K562 (cell line): Measurements from ENCODE around the gene CMIP. TPM values are rescaled to one million over a fixed set of nuclear protein-coding genes. Genes with fewer than 3 reads are reported as not detected.

Experiments used
- BCL6 ChIP-seq: fragments of 250-450 bp; sonication (Bioruptor Pico); IDR thresholded peaks from 2 replicates; pipeline ENCODE4 v1.4.0; 2020
- E2F3 ChIP-seq: fragments of 250-450 bp; sonication (Bioruptor Pico); IDR thresholded peaks from 2 replicates; pipeline ENCODE4 v1.4.0; 2020; ENCODE audit warnings: mild to moderate bottlenecking
- ELF2 ChIP-seq: fragments of 250-450 bp; sonication (Bioruptor Pico); IDR thresholded peaks from 2 replicates; pipeline ENCODE4 v1.5.0; 2021; ENCODE audit warnings: mild to moderate bottlenecking
- EP400 ChIP-seq: fragments of 450-650 bp; IDR thresholded peaks from 2 replicates; pipeline ENCODE4 v1.6.1; 2017; ENCODE audit warnings: antibody characterized with exemption, mild to moderate bottlenecking, moderate library complexity
- HDAC6 ChIP-seq: IDR thresholded peaks from 2 replicates; pipeline ENCODE4 v1.6.1; 2012; ENCODE audit warnings: low read depth, mild to moderate bottlenecking, control low read depth, inconsistent platforms, low read length, moderate library complexity
- MTA3 ChIP-seq: fragments of 450-650 bp; formaldehyde crosslinking; IDR thresholded peaks from 2 replicates; pipeline ENCODE4 v1.6.1; 2017; ENCODE audit warnings: mild to moderate bottlenecking, borderline replicate concordance
- NBN ChIP-seq: fragments of 450-650 bp; IDR thresholded peaks from 2 replicates; pipeline ENCODE4 v1.6.1; 2016; ENCODE audit warnings: low read depth, mild to moderate bottlenecking
- PHB2 ChIP-seq: fragments of 450-650 bp; IDR thresholded peaks from 2 replicates; pipeline ENCODE4 v1.6.1; 2017; ENCODE audit warnings: low read depth
- RAD21 ChIP-seq, 2 experiments: fragments of 250-450 bp in 1 of 2; fragments of 450-650 bp in 1 of 2; sonication (Bioruptor Pico) in 1 of 2; formaldehyde crosslinking in 1 of 2; IDR thresholded peaks in 1 of 2; conservative IDR thresholded peaks in 1 of 2; 2 replicates each; pipeline versions ENCODE4 v1.4.0 to v1.8.0; 2020 to 2022; ENCODE audit warnings: mild to moderate bottlenecking in 2 of 2, moderate library complexity in 1 of 2
- RBFOX2 ChIP-seq: fragments of 200-400 bp; formaldehyde crosslinking; IDR thresholded peaks from 2 replicates; pipeline ENCODE4 v1.6.1; 2017; ENCODE audit warnings: low read depth, mild to moderate bottlenecking, low read length, moderate library complexity
- ZNF24 ChIP-seq: fragments of 450-650 bp; IDR thresholded peaks from 2 replicates; pipeline ENCODE4 v1.6.1; 2016
- ZNF280A ChIP-seq: fragments of 450-650 bp; IDR thresholded peaks from 2 replicates; pipeline ENCODE4 v1.6.1; 2018; ENCODE audit warnings: mild to moderate bottlenecking, low read depth; ENCODE audit not compliant: partially characterized antibody
- polyA plus RNA-seq, 8 experiments: library from polyadenylated mRNA; depleted of rRNA in 4 of 8; stranded (reverse) in 5 of 8; unstranded in 3 of 8; fragments of >200 nt; fragmentation: Nextera tagmentation in 2 of 8; fragmentation: Illumina TruSeq in 1 of 8; extraction: Ambion mirVana in 2 of 8; extraction: Trizol in 1 of 8; gene quantifications; 2 replicates each; pipeline versions ENCODE4 v1.2.1 to v1.2.3, GENCODE V29; 2011 to 2014; ENCODE audit warnings: inconsistent platforms in 1 of 8, missing spikeins in 1 of 8
- total RNA-seq, 7 experiments: library from RNA; depleted of rRNA in 6 of 7; stranded (reverse); fragments of >200 nt in 6 of 7; fragmentation: Illumina TruSeq in 2 of 7; extraction: Trizol in 2 of 7; gene quantifications; 2 replicates each; pipeline versions ENCODE4 v1.2.1 to v1.2.3, GENCODE V29; 2011 to 2021; ENCODE audit warnings: low replicate concordance in 1 of 7
- TF ChIP-seq, protein P1 (sequence below): fragments of 450-650 bp; IDR thresholded peaks from 2 replicates; pipeline ENCODE4 v1.6.1; 2016; ENCODE audit warnings: borderline replicate concordance
- TF ChIP-seq, protein P2 (sequence below): fragments of 250-450 bp; sonication (Bioruptor Pico); IDR thresholded peaks from 2 replicates; pipeline ENCODE4 v1.8.0; 2021; ENCODE audit warnings: moderate library complexity, mild to moderate bottlenecking, inconsistent platforms

CMIP gene
- total and polyA plus RNA-seq, 9 of the 15 experiments (the other 6 are each of a cell fraction or from before 2014, with no cell fraction given) = 0.94 to 82.5 (median 10.3) TPM

- TF ChIP-seq HDAC6 (no peak), E2F3 (CRISPR knock-in tag) (no peak), PHB2 (no peak), EP400 (no peak; the same call in 1 of the 2 replicates), BCL6 (no peak), RAD21 (CRISPR knock-in tag; conservative IDR thresholded peaks at IDR 0.05 in 1 of 2, IDR thresholded peaks at IDR 0.05 in 1 of 2) (0 out of 4 replicates have a peak, but pooled peaks of 1 of the 2 experiments have one; percentile 4), ELF2 (no peak), MTA3 (peak; percentile 24; the same call in 1 of the 2 replicates), ZNF24 (no peak), RBFOX2 (peak; percentile 17; the same call in 1 of the 2 replicates), ZNF280A (no peak), NBN (0 out of 2 replicates have a peak, but pooled peaks have one; percentile 24)
- TF ChIP-seq, protein P1, sequence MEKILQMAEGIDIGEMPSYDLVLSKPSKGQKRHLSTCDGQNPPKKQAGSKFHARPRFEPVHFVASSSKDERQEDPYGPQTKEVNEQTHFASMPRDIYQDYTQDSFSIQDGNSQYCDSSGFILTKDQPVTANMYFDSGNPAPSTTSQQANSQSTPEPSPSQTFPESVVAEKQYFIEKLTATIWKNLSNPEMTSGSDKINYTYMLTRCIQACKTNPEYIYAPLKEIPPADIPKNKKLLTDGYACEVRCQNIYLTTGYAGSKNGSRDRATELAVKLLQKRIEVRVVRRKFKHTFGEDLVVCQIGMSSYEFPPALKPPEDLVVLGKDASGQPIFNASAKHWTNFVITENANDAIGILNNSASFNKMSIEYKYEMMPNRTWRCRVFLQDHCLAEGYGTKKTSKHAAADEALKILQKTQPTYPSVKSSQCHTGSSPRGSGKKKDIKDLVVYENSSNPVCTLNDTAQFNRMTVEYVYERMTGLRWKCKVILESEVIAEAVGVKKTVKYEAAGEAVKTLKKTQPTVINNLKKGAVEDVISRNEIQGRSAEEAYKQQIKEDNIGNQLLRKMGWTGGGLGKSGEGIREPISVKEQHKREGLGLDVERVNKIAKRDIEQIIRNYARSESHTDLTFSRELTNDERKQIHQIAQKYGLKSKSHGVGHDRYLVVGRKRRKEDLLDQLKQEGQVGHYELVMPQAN = 0 out of 2 replicates have a peak, but pooled peaks have one; percentile 25
- TF ChIP-seq, protein P2, sequence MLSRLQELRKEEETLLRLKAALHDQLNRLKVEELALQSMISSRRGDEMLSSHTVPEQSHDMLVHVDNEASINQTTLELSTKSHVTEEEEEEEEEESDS (CRISPR knock-in tag) = no peak
Measured at GRCh38 chr16:81445966-81446906, 1.6 kb downstream of the CMIP start (continued).
